OCI-LY7 (cell line): ENCODE data around the gene SETD1B. TPM values are rescaled to one million over a fixed set of nuclear protein-coding genes. Genes with fewer than 3 reads are reported as not detected.

Source experiments
- BruUV-seq: library from RNA; stranded (reverse); fragments of 400-500 nt; replicated peaks from 2 replicates; lab custom pipeline; 2021; lab: Mats Ljungman, UMichigan
- CTCF ChIA-PET: fragments of 300-600 bp; sonication (Branson Sonifier 250); formaldehyde crosslinking; loops from one replicate; lab custom pipeline; 2022; ENCODE audit warnings: antibody characterized with exemption; ENCODE audit not compliant: unreplicated experiment; lab: Charles Lee
- POLR2A ChIA-PET: fragments of 300-600 bp; sonication (Branson Sonifier 250); formaldehyde crosslinking; loops from one replicate; lab custom pipeline; 2022; ENCODE audit warnings: antibody characterized with exemption; lab: Charles Lee
- DNase-seq: peaks from one replicate; pipeline ENCODE4 v3.0.0-alpha.2; 2015; ENCODE audit warnings: low spot score
- H2AFZ ChIP-seq: fragments of 200-600 bp; sonication (generic), shearing (Covaris generic); 2 replicates; pipeline ENCODE4 v1.6.1; 2014; ENCODE audit warnings: mild to moderate bottlenecking, antibody characterized with exemption, low read length, moderate library complexity
- H3K27ac ChIP-seq: fragments of 200-600 bp; sonication (generic); 2 replicates; pipeline ENCODE4 v1.5.1; 2014; ENCODE audit warnings: mixed run types, low read depth, mild to moderate bottlenecking, moderate library complexity, low read length, inconsistent platforms; ENCODE audit not compliant: poor library complexity, severe bottlenecking
- H3K36me3 ChIP-seq: fragments of 200-600 bp; sonication (generic); 2 replicates; pipeline ENCODE4 v1.6.1; 2014; ENCODE audit warnings: mild to moderate bottlenecking, antibody characterized with exemption, low read length, moderate library complexity, mixed read lengths; ENCODE audit not compliant: insufficient read depth
- H3K4me1 ChIP-seq: fragments of 200-600 bp; sonication (generic); 2 replicates; pipeline ENCODE4 v1.5.1; 2014; ENCODE audit warnings: mild to moderate bottlenecking, low read length; ENCODE audit not compliant: insufficient read depth, poor library complexity, severe bottlenecking
- H3K4me2 ChIP-seq: fragments of 200-600 bp; sonication (generic); 2 replicates; pipeline ENCODE4 v1.6.1; 2014; ENCODE audit warnings: mild to moderate bottlenecking, low read length
- H3K4me3 ChIP-seq: fragments of 200-600 bp; sonication (generic); 2 replicates; pipeline ENCODE4 v1.5.1; 2014; ENCODE audit warnings: mild to moderate bottlenecking, low read depth, low read length; ENCODE audit not compliant: poor library complexity, severe bottlenecking
- H3K79me2 ChIP-seq: fragments of 200-600 bp; sonication (generic); 2 replicates; pipeline ENCODE4 v1.6.1; 2016; ENCODE audit warnings: low read depth, mild to moderate bottlenecking, low read length, moderate library complexity, mixed read lengths; ENCODE audit not compliant: insufficient read depth
- H3K9me2 ChIP-seq: fragments of 200-600 bp; sonication (generic); 2 replicates; pipeline ENCODE4 v1.6.1; 2016; ENCODE audit warnings: mild to moderate bottlenecking, low read length, mixed read lengths; ENCODE audit not compliant: insufficient read depth
- H3K9me3 ChIP-seq: fragments of 200-600 bp; sonication (generic); 2 replicates; pipeline ENCODE4 v1.6.1; 2014; ENCODE audit warnings: mild to moderate bottlenecking, mixed run types, low read length, mixed read lengths
- H4K20me1 ChIP-seq: fragments of 200-600 bp; sonication (generic); 2 replicates; pipeline ENCODE4 v1.6.1; 2014; ENCODE audit warnings: mild to moderate bottlenecking, antibody characterized with exemption, low read length, moderate library complexity, mixed read lengths; ENCODE audit not compliant: insufficient read depth
- EZH2phosphoT487 ChIP-seq: fragments of 200-600 bp; sonication (generic); IDR thresholded peaks from 2 replicates; pipeline ENCODE4 v1.6.1; 2018; ENCODE audit warnings: low read depth, borderline replicate concordance, mild to moderate bottlenecking, mixed run types, antibody characterized with exemption, low read length, moderate library complexity, mixed read lengths
- intact Hi-C: fragments of 100-400 bp; cut with micrococcal nuclease; formaldehyde crosslinking; loops from one replicate; pipeline ENCODE4 v1.10.0; 2022; ENCODE audit not compliant: unreplicated experiment
- total RNA-seq, 2 experiments: library from RNA; depleted of rRNA in 1 of 2; stranded (reverse); fragments of >200 nt in 1 of 2; shearing (Covaris generic) in 1 of 2; gene quantifications; 2 replicates each; pipeline ENCODE4 v1.2.3, GENCODE V29; 2014 to 2022
- TF ChIP-seq, protein P1 (sequence below): fragments of 200-600 bp; sonication (generic); conservative IDR thresholded peaks from 2 replicates; pipeline ENCODE4 v1.5.1; 2014; ENCODE audit warnings: mild to moderate bottlenecking, antibody characterized with exemption, low read length, moderate library complexity, mixed read lengths

SETD1B gene
- total RNA-seq, 2 experiments from 2014 or later = 4.7 to 22.5 TPM

DNA sequence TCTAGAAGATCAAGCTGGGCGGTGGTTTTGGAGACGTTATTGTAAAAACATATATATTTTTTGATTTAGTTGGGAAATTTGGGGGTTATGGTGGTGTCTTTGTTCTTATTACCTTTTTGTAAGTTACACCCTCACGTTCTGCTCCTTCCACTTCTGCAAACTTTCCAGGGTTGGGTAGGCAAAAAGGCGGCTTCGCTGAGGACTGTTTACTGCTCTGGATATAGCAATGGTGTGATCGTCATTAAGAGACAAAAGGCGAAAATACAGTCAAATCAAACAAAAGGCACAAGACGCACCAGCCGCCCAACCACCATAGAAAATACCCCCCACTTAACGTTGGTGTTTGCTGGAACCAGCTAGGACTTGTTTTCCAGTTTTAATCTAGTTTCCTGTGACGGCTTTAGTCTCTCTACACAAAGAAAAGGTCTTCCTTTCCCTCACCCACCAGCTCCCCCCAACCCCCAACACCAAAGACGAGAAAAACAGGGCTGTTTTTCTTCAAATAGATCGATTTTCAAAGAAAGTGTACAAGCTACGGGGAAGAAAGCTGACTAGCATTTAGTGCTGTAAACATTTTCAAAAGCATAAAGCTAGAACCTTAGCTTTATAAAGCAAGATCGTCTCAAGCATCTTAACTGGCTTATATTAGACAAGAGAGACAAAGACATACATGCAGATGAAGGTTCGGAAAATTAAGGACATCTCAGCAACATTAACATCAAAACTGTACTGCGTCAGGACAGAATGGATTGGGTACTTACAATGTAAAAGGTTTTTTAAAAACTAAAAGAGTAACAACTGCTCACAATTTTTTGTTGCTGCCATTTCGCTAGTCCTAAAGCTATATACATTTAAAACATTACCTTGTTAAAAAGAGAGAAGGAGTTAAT lies 2.0 kb upstream of the SETD1B start:
- Histone ChIP-seq H3K36me3 (peaks cover 11% of the 10 kb centered on the region; the same call in 1 of the 2 replicates), H3K4me1 (peaks cover 57% of the 10 kb centered on the region), H3K4me3 (peak overlapping the region; percentile 75), H3K9me3 (no peaks in the 10 kb centered on the region), H3K79me2 (peaks cover 27% of the 10 kb centered on the region; the same call in 1 of the 2 replicates), H3K9me2 (no peaks in the 10 kb centered on the region), H3K27ac (peak overlapping the region; percentile 95), H3K4me2 (peak overlapping the region; percentile 99), H4K20me1 (peaks cover 2% of the 10 kb centered on the region; the same call in 1 of the 2 replicates), H2AFZ (peak overlapping the region; percentile 6; the same call in 1 of the 2 replicates)
- DNase-seq = peak; percentile 66
- ChIA-PET POLR2A (interaction anchor here (0.6 to 3.0 kb wide), 16 partner anchors 8 to 208 kb away, joined by 3 to 19 read pairs (median 4); partner anchors contain the start of genes PSMD9 and RHOF), CTCF (interaction anchor here (0.6 to 2.6 kb wide), 3 partner anchors 9 to 20 kb away, joined by 3 to 13 read pairs (median 3); partner anchors contain the start of gene RHOF)
- intact Hi-C loops = loop anchor here (2.0 to 5.0 kb wide), 3 partner anchors 175 to 205 kb away; partner anchors contain the start of gene ORAI1
- TF ChIP-seq, protein P1, sequence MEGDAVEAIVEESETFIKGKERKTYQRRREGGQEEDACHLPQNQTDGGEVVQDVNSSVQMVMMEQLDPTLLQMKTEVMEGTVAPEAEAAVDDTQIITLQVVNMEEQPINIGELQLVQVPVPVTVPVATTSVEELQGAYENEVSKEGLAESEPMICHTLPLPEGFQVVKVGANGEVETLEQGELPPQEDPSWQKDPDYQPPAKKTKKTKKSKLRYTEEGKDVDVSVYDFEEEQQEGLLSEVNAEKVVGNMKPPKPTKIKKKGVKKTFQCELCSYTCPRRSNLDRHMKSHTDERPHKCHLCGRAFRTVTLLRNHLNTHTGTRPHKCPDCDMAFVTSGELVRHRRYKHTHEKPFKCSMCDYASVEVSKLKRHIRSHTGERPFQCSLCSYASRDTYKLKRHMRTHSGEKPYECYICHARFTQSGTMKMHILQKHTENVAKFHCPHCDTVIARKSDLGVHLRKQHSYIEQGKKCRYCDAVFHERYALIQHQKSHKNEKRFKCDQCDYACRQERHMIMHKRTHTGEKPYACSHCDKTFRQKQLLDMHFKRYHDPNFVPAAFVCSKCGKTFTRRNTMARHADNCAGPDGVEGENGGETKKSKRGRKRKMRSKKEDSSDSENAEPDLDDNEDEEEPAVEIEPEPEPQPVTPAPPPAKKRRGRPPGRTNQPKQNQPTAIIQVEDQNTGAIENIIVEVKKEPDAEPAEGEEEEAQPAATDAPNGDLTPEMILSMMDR = no peak
- no peak for TF ChIP-seq EZH2phosphoT487
- TSS peak; percentile 45 for BruUV-seq

DNA sequence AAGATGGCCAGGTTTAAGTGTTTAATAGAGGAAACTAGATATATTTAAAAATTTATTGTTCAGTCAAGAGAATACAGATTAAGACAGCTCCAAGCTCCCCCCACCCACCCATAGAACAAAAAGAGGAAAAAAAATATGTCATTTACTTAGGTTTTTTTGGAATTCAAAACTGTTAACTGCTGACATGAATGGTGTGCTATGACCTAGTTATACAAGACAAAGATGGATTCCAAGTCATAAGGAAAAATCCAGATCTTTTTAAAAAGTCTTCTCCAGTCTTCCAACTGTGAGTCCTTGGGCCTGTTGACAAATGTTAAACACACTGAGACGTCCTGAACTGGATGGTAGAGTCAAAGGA lies 1.3 kb upstream of the SETD1B start:
- Histone ChIP-seq H3K27ac (peak overlapping the region; percentile 95), H3K36me3 (peaks cover 13% of the 10 kb centered on the region; the same call in 1 of the 2 replicates), H3K4me3 (peak overlapping the region; percentile 75), H3K9me3 (no peaks in the 10 kb centered on the region), H2AFZ (no peak overlapping the region), H3K4me1 (peaks cover 64% of the 10 kb centered on the region), H4K20me1 (peaks cover 6% of the 10 kb centered on the region; the same call in 1 of the 2 replicates), H3K4me2 (peak overlapping the region; percentile 99), H3K79me2 (peaks cover 32% of the 10 kb centered on the region; the same call in 1 of the 2 replicates), H3K9me2 (no peaks in the 10 kb centered on the region)
- TF ChIP-seq, protein P1 = no peak
- no peak for TF ChIP-seq EZH2phosphoT487
- POLR2A ChIA-PET = interaction anchor here (0.6 to 3.0 kb wide), 14 partner anchors 8 to 311 kb away, joined by 3 to 19 read pairs (median 4); partner anchors contain the start of genes PSMD9 and RHOF
- no peak for DNase-seq
- TSS peak; percentile 98 for BruUV-seq
- CTCF ChIA-PET = interaction anchor here (2.6 kb wide), 1 partner anchor 9 kb away, joined by 13 read pairs; the partner anchor contains the start of gene RHOF
- intact Hi-C loops = loop anchor here (2.0 to 5.0 kb wide), 3 partner anchors 175 to 205 kb away; partner anchors contain the start of gene ORAI1
